H1 (cell line): ENCODE measurements around the gene RADIL. TPM values are rescaled to one million over a fixed set of nuclear protein-coding genes. Genes with fewer than 3 reads are reported as not detected.

Experiments
- polyA plus RNA-seq, 7 experiments: library from polyadenylated mRNA; depleted of rRNA in 3 of 7; stranded (reverse) in 5 of 7; unstranded in 2 of 7; fragments of >200 nt in 5 of 7; fragments of 200-250 nt in 2 of 7; gene quantifications; 1 replicate in 5 of 7; 2 replicates in 1 of 7; 4 replicates in 1 of 7; pipeline versions ENCODE4 v1.2.1 to v1.2.3, GENCODE V29; 2011 to 2013; ENCODE audit warnings: missing spikeins in 2 of 7, mixed read lengths in 2 of 7
- total RNA-seq: library from RNA; stranded (reverse); fragmentation: NEBNext Ultra II Directional; extraction: Animal tissue kit (Norgen Biotek cat#: 25700); gene quantifications from 2 replicates; pipeline ENCODE4 v1.2.1, GENCODE V29; 2021
- TF ChIP-seq, protein P1 (sequence below): IDR thresholded peaks from 2 replicates; pipeline ENCODE4 v1.6.1; 2012; ENCODE audit warnings: low read length, inconsistent platforms

The RADIL gene
- total and polyA plus RNA-seq, 2 of the 8 experiments (the other 6 are each of a cell fraction or from before 2014, with no cell fraction given) = 5.0 to 5.4 TPM

DNA sequence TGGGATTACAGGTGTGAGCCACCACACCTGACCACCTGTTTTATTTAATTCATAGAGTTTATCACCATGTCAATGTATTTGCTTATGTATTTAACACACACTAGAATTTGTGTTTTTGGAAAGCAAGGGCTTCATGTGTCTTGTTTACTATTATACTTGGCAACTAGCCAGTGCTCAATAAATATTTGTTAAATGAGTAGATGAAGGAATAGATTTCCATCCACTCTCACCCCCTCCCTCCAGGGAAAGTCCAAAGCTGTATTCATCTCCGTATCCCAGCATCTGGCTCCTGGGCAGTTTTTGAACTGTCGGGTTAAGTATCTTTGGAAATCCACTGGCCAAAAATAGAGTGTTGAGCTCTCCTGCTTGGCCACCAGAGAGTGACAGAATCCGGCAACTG is 4.6 kb upstream of the RADIL start (continued):
- TF ChIP-seq, protein P1, sequence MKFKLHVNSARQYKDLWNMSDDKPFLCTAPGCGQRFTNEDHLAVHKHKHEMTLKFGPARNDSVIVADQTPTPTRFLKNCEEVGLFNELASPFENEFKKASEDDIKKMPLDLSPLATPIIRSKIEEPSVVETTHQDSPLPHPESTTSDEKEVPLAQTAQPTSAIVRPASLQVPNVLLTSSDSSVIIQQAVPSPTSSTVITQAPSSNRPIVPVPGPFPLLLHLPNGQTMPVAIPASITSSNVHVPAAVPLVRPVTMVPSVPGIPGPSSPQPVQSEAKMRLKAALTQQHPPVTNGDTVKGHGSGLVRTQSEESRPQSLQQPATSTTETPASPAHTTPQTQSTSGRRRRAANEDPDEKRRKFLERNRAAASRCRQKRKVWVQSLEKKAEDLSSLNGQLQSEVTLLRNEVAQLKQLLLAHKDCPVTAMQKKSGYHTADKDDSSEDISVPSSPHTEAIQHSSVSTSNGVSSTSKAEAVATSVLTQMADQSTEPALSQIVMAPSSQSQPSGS = no peak
